Sigmoid colon (tissue), 7 donors: ENCODE results near the gene RAB1B. TPM values are rescaled to one million over a fixed set of nuclear protein-coding genes. Genes with fewer than 3 reads are reported as not detected.
A peak's percentile ranks its signal among the peaks of the same experiment; 100 is the strongest.

ENCODE experiments used
- DNase-seq: peaks from one replicate; pipeline ENCODE4 v3.0.0-alpha.2; 2019
- H3K27ac ChIP-seq, 4 donors: fragments of 200-600 bp; sonication (generic); one replicate each; pipeline ENCODE4 v1.5.1; 2016 to 2019; ENCODE audit warnings: mild to moderate bottlenecking in 1 of 4
- H3K27me3 ChIP-seq, 3 donors: fragments of 200-600 bp; sonication (generic); one replicate each; pipeline ENCODE4 v1.5.1; 2019; ENCODE audit warnings: mild to moderate bottlenecking in 1 of 3
- H3K36me3 ChIP-seq, 4 donors: fragments of 200-600 bp; sonication (generic); one replicate each; pipeline ENCODE4 v1.5.1; 2016 to 2019
- H3K4me1 ChIP-seq, 4 donors: fragments of 200-600 bp; sonication (generic); one replicate each; pipeline ENCODE4 v1.5.1; 2017 to 2019
- H3K4me3 ChIP-seq, 4 donors: fragments of 200-600 bp; sonication (generic); one replicate each; pipeline ENCODE4 v1.5.1; 2017 to 2019; ENCODE audit warnings: mild to moderate bottlenecking in 2 of 4, moderate library complexity in 1 of 4
- H3K9me3 ChIP-seq, 4 donors: fragments of 200-600 bp in 3 of 4; sonication (generic) in 3 of 4; one replicate each; pipeline versions ENCODE4 v1.5.1 to v1.6.1; 2013 to 2019
- EP300 ChIP-seq, 4 donors: sonication (generic); formaldehyde crosslinking; IDR thresholded peaks; one replicate each; pipeline ENCODE4 v1.6.1; 2017; ENCODE audit warnings: antibody characterized with exemption in 4 of 4
- POLR2A ChIP-seq, 2 donors: fragments of 450-650 bp; IDR thresholded peaks; one replicate each; pipeline ENCODE4 v1.6.1; 2016; ENCODE audit warnings: antibody characterized with exemption in 2 of 2, mild to moderate bottlenecking in 2 of 2, moderate library complexity in 2 of 2
- POLR2AphosphoS5 ChIP-seq, 4 donors: sonication (generic); formaldehyde crosslinking; IDR thresholded peaks; one replicate each; pipeline ENCODE4 v1.6.1; 2017; ENCODE audit warnings: antibody characterized with exemption in 4 of 4
- WGBS, 2 donors: extraction: QIAGEN DNeasy Blood & Tissue Kit; methylation state at CpG; one replicate each; pipeline ENCODE4 v1.1.7; 2013; 5-methylcytosine and 5-hydroxymethylcytosine counted together
- intact Hi-C: fragments of 100-400 bp; cut with DNase I; formaldehyde crosslinking; loops from one replicate; pipeline ENCODE4 v1.15.1; 2023
- polyA plus RNA-seq, 3 donors: library from polyadenylated mRNA; stranded (reverse); fragments of 200-250 nt; gene quantifications; one replicate each; pipeline ENCODE4 v1.2.3, GENCODE V29; 2013
- total RNA-seq, 4 donors: library from RNA; depleted of rRNA; stranded (reverse); fragments of >200 nt; gene quantifications; one replicate each; pipeline ENCODE4 v1.1.0, GENCODE V29; 2016
- TF ChIP-seq, protein P1 (sequence below), 4 experiments: fragments of 450-650 bp in 3 of 4; fragments of 200-600 bp in 1 of 4; IDR thresholded peaks; one replicate each; pipeline ENCODE4 v1.5.1; 2016 to 2019; ENCODE audit warnings: antibody characterized with exemption in 4 of 4, mild to moderate bottlenecking in 3 of 4, moderate library complexity in 2 of 4
- donor health status: healthy with polysubstance abuse.
- donor health status: Bipolar disorder and iron deficiency.
- donor health status: healthy.

Gene RAB1B
- total and polyA plus RNA-seq, 7 donors: 65.4 to 286 (median 93.7) TPM

DNA sequence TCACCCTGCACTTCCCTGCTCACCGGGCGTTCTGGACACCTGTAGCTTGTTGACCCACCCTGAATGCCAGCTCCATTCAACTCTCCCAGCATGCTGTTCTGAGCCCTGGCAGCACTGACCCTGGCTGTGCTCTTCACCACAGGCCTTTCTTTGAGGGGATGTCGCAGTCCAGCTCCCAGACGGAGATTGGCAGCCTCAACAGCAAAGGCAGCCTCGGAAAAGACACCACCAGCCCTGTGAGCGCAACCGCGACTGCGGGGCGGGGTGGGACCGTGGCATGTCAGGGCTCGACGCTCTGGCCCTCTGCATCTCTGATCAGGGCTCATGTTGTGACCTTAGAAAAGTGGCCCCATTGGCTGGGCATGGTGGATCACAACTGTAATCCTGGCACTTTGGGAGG, 47.4 kb upstream of the RAB1B start:
- H3K4me1 ChIP-seq: no peaks in the 10 kb centered on the region
- no peak overlapping the region for H3K27ac ChIP-seq
- intact Hi-C loops: no loop called here
- DNase-seq: no peak
- H3K9me3 ChIP-seq: no peaks in the 10 kb centered on the region
- WGBS, 2 donors: 93 to 95% methylated on average over 13 of the region's 13 CpGs
- no peak overlapping the region for H3K4me3 ChIP-seq
- H3K36me3 ChIP-seq: peaks cover 11 to 64% (median 33%) of the 10 kb centered on the region in 4 donors
- TF ChIP-seq POLR2AphosphoS5 (IDR thresholded peaks at IDR 0.05) (no peak), POLR2A (IDR thresholded peaks at IDR 0.05) (no peak), EP300 (IDR thresholded peaks at IDR 0.05) (no peak)
- TF ChIP-seq, protein P1, sequence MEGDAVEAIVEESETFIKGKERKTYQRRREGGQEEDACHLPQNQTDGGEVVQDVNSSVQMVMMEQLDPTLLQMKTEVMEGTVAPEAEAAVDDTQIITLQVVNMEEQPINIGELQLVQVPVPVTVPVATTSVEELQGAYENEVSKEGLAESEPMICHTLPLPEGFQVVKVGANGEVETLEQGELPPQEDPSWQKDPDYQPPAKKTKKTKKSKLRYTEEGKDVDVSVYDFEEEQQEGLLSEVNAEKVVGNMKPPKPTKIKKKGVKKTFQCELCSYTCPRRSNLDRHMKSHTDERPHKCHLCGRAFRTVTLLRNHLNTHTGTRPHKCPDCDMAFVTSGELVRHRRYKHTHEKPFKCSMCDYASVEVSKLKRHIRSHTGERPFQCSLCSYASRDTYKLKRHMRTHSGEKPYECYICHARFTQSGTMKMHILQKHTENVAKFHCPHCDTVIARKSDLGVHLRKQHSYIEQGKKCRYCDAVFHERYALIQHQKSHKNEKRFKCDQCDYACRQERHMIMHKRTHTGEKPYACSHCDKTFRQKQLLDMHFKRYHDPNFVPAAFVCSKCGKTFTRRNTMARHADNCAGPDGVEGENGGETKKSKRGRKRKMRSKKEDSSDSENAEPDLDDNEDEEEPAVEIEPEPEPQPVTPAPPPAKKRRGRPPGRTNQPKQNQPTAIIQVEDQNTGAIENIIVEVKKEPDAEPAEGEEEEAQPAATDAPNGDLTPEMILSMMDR (IDR thresholded peaks at IDR 0.05): no peak
- H3K27me3 ChIP-seq: no peaks in the 10 kb centered on the region

DNA sequence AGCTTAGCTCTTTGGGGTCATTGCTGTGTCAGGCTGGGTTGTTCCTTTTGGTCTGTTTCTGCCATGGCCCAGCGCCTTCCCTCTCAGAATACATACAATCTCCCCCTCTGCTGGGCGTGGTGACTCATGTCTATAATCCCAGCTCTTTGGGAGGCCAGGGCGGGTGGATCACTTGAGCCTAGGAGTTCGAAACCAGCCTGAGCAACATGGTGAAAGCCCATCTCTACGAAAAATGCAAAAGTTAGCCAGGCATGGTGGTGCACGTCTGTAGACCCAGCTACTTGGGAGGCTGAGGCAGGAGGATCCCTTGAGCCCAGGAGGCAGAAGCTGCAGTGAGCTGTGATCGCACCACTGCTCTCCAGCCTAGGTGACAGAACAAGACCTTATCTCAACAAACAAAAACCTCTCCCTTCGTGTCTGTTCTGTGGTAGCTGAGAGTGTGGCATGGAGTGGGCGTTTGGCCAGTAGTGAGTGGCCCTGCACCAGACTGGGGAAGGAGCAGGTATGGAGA, 46.7 kb upstream of the RAB1B start:
- 80 to 85% methylated on average over 9 of the region's 9 CpGs for WGBS, 2 donors
- TF ChIP-seq, protein P1 (IDR thresholded peaks at IDR 0.05): no peak
- no peak for TF ChIP-seq POLR2AphosphoS5 (IDR thresholded peaks at IDR 0.05)
- no peaks in the 10 kb centered on the region for H3K27me3 ChIP-seq
- H3K36me3 ChIP-seq: peaks cover 6 to 56% (median 27%) of the 10 kb centered on the region in 4 donors
- no peaks in the 10 kb centered on the region for H3K4me1 ChIP-seq
- intact Hi-C loops: loop anchor here (1.0 kb wide), 1 partner anchor 61 kb away; no protein-coding TSS in a partner anchor
- peak; percentile 50 for DNase-seq
- no peak overlapping the region for H3K27ac ChIP-seq
- H3K4me3 ChIP-seq: no peak overlapping the region
- no peaks in the 10 kb centered on the region for H3K9me3 ChIP-seq

GRCh38 chr11:66222358-66223149, 45.9 kb upstream of the RAB1B start:
- TF ChIP-seq, protein P1 (IDR thresholded peaks at IDR 0.05): peak; percentile 98 to 99 (median 99)
- TF ChIP-seq POLR2A (IDR thresholded peaks at IDR 0.05) (no peak), POLR2AphosphoS5 (IDR thresholded peaks at IDR 0.05) (peak in 1 of 4 donors; percentile 56)
- no peak overlapping the region for H3K4me3 ChIP-seq
- H3K27me3 ChIP-seq: no peaks in the 10 kb centered on the region
- peaks cover 5 to 51% (median 19%) of the 10 kb centered on the region in 4 donors for H3K36me3 ChIP-seq
- intact Hi-C loops: loop anchor here (1.0 kb wide), 1 partner anchor 60 kb away; no protein-coding TSS in a partner anchor
- H3K9me3 ChIP-seq: no peaks in the 10 kb centered on the region
- H3K27ac ChIP-seq: peak overlapping the region in 1 of 4 donors; percentile 35
- H3K4me1 ChIP-seq: no peaks in the 10 kb centered on the region
- DNase-seq: peak; percentile 95
- WGBS, 2 donors: 25% methylated on average over 21 of the region's 21 CpGs

- Histone ChIP-seq H3K27ac (no peak overlapping the region), H3K27me3 (no peaks in the 10 kb centered on the region), H3K36me3 (peaks cover 6 to 48% (median 12%) of the 10 kb centered on the region in 4 donors), H3K4me1 (no peaks in the 10 kb centered on the region), H3K4me3 (no peak overlapping the region), H3K9me3 (no peaks in the 10 kb centered on the region)
- 92 to 96% methylated on average over 10 of the region's 10 CpGs for whole genome bisulfite sequencing, 2 donors
- intact Hi-C loops: no loop called here
- no peak for DNase-seq
- TF ChIP-seq POLR2A (IDR thresholded peaks at IDR 0.05): no peak
- TF ChIP-seq EP300 (IDR thresholded peaks at IDR 0.05): no peak
- no peak for TF ChIP-seq POLR2AphosphoS5 (IDR thresholded peaks at IDR 0.05)
- TF ChIP-seq, protein P1 (IDR thresholded peaks at IDR 0.05): no peak
These were observed 44.1 kb upstream of the RAB1B start for GRCh38 chr11:66224226-66224855.
